NCI-H82 treated with DMSO at 0.1 percent for 48 hours (cell line): ENCODE results near the gene FAM217A.
A peak's percentile ranks its signal among the peaks of the same experiment; 100 is the strongest.

Experiments used
- DNase-seq: peaks from one replicate; lab custom pipeline; 2025; ENCODE audit not compliant: unreplicated experiment; lab: John Stamatoyannopoulos, UW

The FAM217A gene

DNA sequence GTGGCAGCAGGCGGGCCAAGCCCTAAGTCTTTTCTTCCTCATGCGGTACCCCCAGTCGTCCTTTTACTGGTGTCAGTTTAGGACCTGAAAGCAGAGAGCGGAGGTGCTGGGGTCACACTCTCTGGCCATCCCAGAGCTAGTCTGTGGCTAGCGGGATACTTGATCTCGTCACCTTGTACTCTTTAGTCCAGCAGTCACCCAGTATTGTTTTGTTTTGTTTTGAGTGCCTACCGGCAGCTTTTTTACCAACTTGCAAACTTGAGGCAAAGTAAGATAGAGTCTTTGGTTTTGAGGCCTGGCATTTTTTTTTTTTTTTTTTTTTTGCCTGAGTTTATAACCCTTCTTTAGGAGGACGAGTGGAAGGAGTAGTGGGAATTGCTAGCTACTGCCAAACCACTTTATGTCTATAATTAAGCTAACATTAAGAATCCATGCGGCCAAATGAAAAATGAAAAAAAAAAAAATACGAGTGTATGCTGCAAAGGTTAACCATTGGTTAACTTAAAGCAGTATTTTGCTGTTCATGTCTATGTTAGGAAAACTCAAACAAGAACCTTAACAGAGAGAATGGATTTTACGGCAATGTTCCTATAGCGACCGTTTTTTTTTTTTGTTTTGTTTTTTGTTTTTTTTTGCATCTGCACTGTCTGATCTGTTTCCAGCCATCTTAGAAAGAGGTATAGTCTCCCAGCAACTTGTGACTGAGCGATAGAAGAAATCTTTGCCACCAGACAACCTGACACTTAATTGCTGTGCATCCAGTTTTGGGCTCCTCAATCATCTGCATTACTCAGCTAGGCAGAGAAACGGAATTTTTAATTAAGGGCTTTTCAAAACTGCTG lies 56.9 kb downstream of the FAM217A start:
- no peak for DNase-seq

- peak; percentile 94 for DNase-seq
These were observed 57.6 kb downstream of the FAM217A start for GRCh38 chr6:4021133-4021853.

DNA sequence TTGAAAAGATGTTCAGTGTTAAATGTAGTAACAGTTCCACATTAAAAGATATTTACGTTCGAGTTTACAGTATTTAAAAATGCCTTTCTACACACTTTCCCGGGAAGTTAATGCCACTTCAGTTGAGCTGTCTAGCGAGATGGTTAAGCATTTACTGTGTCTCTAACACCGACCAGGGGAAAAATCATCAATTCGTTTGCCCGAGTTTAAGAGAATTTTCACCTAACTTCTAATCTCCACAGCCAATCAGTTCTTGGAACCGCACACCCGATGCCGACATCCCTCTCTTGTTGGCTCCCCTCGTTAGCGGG lies 58.2 kb downstream of the FAM217A start:
- no peak for DNase-seq

DNA sequence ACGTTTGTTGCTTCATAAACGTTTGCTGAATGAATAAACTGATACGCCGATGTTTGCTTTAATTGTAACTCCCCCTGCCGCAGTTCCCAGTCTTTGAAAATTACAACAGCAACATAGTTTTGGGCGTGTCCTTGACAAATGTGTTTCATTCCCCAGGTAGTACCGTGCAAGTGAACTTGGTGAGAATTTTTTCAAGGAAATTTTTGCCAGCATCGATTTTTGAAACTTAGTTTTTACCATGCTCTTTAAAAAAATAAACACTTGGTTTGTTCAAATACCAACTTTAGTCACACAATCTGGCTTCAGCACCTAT lies 60.1 kb downstream of the FAM217A start:
- no peak for DNase-seq
